SIG-M5 (cell line): ENCODE data around the gene ELOVL7.
"Not testable (repeated sequence)": the region's sequence is repeated elsewhere in the genome, so short reads cannot be mapped to it uniquely, and the experiment has no call there.

ENCODE experiments used
- DNase-seq: peaks from one replicate; lab custom pipeline; 2025; lab: John Stamatoyannopoulos, UW

Gene ELOVL7

DNA sequence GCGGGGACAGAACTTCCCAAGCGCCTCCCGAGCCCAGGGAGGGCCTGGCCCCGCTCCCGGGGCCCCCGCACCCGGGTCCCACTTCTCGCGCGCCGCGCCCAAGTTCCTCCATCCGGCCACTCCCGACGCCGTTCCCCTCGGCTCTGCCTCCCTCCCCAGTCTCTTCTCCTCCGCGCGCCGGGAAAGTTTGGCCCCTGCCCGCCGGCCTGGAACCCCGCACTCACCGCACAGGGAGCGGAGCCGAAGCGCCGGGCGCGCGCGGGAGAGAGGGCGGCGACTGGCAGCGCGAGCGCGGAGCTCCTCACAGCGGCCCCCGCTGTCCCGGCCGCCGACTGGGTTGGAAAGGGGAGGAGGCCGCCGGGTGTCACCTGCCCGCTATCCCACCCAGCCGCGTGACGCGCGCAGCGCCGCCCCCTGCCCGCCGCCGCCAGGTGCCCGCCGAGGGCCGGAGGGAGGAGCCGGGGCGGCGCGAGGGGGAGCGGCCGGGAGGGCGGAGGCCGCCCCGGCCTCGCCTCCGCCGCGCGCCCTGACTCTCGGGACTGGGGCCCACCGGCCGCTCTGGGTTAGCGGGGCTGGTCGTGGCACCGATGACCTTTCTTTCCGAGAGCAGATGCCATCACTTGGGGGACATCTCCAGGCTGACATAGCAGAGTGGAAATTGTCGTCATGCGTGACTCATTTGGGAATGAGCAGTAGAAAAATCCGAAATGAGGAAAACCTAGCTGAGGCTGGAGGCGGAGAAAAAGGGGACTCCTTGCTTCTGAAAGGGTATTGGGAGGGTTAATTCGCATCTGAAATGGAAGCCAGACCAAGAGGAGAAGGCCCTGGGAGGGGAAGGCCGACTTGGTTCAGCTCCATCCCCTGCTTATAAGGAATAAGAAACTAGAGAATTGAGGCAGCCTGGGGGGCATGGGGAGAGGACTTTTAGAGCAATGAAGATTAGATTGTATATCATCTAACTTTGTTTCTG is at the start of gene ELOVL7:
ELOVL7 (minus strand) TSS at position 334 of the 970 bp plus-strand sequence. CDS start 56,872 bp downstream, outside the sequence.
- no peak for DNase-seq

DNA sequence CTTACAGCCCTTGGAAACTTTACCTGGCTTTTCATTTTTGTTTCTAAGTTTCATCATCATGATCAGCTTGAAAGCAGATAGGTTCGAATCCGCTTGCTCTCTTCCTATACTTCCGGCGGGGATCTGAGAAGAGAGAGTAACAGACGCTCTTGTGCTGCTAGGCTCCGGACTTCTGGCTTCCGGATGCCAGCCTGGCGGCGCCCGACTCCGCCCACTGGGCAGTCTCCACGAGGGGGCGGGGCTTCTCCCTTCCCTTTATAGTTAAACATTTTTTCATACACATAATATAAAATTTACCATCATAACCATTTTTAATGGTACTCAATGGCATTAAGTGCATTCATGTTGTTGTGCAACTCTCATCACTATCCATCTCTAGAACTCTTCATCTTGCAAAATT is 49.5 kb upstream of the ELOVL7 start:
- DNase-seq = no peak

DNA sequence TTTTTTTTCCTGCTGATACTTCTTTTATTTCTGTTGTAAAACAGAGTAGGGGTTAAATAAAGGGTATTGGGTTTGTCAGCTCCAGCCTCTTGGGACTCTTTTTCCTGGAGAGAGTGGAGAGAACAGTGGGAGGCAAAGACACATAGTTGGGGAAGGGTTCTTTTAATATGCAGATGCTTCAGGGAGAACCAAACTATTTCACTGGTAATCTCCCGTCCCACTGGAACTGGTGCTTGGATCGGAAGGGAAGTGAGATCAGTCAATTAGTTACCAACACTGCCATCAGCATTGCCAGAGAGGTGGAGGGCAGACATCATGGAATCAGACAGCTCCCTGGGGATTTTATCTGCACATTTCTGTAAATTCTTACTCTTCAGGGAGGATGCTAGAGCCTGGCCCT is 47.6 kb upstream of the ELOVL7 start:
- DNase-seq = no peak

DNA sequence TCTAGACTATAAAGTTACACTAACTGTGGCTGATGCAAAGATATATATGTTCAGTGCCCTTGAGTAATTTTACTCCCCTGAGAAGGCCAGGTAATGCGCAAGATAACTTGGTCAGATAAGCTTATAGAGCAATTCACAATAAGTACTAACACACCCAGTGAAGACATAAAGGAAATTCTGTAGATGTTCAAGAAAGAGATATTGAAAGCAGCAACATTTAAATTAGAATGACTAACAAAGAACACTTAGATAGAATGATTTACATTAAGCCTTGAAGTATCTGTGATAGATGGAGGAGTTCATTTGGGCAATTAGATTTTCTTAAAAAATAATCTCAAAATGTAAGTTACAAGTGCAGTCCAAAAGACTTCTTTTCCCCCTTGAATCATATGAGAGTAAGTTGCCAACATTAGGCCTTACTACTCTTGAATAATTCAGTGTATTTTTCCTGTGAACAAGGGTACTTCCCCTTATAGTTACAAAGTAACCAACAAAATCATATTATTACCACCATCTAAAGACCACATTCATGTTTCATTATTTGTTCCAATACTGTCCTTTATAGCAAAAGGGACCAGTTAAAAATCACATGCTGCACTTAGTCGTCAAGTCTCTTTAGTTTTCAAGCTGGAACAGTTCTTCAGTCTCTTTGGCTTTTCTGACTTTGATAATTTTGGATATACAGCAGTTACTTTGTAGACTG is 44.4 kb upstream of the ELOVL7 start:
- DNase-seq = no peak

DNA sequence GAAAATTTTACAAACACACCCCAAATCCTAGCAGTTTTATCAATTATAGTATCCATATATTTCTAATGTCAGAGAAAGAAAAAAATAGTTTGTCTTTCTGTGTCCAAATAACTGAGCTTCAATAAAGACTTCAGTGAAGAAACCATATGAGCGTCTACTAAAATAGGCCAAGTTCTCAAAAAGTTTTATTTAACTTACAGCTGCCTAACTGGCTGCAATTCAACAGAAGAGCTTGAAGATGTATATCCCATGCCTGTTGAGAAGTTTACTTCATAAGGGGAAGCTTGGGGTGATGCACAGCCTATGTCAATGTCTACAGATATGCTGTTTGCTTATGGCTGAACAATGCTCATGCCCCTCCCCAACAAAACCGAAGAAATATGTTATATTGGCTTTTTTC is 43.7 kb upstream of the ELOVL7 start:
- DNase-seq = no peak

DNA sequence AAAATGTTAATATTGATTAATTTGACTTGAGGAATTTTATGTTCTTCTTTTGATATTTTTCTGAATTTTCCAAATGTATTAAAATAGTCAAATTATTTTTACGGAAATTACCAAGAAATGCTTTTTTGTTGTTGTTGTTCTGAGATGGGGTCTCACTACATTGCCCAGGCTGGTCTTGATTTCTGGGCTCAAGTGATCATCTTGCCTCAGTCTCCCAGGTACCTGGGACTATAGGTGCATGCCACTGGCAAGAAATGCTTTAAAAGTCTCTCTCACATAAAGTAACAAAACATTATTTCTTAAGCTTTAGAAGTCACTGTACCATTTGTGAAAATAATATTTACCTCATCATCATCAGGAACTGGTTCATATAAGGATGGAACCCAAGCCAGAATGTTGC is 43.0 kb upstream of the ELOVL7 start:
- DNase-seq = no peak

DNA sequence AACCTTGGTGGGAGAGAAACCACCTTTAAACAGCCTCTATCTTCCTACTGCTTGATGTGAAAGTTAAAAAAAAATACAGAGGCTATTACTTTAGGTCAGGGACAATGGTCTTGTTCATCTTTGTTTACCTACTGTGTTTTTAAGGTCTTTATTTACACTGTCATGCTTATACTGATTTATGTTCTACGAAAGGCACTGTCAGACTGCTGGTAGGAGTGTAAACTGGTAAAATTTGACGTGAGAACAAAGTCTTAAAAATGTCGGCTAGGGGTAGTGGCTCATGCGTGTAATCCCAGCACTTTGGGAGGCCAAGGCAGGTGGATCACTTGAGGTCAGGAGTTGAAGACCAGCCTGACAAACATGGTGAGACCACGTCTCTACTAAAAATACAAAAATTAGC is 42.1 kb upstream of the ELOVL7 start:
- DNase-seq = no peak

DNA sequence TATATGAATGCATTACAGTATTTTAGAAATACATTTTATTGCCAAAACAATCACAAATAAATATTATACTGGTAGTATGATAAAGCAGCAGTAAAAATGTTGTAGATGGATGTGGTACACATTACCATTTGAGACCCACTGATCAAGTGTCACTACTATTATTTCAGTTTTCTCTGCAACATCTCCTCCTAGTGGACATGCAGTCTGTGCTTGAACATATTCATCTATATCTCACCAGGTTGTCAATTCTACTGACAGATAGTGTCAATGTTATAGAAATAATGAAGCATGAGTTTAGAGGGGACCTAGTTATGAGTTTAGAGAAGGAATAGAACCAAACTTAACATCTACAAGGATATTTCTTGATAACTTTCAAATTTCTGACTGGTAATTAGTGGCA is 39.2 kb upstream of the ELOVL7 start:
- no peak for DNase-seq

DNA sequence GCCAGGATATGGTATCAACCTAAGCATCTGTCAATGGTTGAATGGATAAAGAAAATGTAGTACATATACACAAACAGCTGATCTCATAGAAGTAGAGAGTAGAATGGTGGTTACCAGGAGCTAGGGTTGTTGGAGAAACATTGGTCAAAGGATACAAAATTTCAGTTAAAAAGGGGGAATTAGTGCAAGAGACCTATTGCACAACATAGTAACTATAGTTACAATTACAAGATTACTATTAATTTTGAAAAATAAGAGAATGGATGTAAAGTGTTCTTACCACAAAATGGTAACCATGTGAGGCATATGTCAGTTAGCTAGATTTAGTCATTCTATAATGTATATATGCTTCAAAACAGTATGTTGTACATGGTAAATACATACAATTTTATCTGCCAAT is 28.8 kb upstream of the ELOVL7 start:
- DNase-seq = no peak

DNA sequence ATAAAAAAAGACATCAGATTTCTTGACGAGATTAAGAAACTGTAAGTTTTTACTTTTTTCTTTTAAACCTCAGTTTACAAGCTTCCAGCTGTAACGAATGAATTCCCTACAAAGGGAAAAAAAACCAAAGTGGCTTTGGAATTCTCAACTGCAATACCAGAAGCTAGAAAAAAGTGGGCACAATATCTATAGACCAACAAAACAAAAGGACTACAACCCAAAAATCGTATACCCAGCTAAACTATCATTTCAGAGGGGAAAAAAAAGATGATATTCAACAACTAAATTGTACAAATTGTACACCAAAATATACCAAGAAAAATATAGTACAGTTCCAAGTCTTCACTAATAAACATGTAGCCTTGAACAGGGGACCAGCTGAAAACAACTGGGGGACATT is 26.8 kb upstream of the ELOVL7 start:
- DNase-seq = no peak

DNA sequence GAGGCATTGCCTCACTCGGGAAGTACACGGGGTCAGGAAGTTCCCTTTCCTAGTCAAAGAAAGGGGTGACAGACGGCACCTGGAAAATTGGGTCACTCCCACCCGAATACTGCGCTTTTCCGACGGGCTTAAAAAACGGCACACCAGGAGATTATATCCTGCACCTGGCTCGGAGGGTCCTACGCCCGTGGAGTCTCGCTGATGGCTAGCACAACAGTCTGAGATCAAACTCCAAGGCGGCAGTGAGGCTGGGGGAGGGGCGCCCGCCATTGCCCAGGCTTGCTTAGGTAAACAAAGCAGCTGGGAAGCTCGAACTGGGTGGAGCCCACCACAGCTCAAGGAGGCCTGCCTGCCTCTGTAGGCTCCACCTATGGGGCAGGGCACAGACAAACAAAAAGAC is 16.5 kb upstream of the ELOVL7 start:
- not testable (repeated sequence) for DNase-seq

DNA sequence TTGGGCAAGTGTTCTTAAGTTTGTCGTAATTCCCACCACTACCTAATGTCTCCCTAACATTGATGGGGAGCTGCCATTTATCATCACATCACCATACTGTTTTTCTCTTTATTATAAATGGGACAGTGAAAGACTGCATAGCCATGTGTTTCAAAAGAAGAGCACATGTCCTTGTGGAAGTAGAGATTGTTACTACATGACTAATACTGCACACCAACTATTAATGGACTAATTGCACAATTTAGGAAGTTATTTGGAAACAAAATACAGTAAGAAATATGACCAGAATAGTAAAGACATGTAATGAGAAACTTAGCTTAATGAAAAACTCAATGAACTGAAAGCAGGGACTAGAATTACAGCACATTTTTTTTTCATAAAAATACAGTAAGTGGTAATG is 12.0 kb upstream of the ELOVL7 start:
- no peak for DNase-seq

DNA sequence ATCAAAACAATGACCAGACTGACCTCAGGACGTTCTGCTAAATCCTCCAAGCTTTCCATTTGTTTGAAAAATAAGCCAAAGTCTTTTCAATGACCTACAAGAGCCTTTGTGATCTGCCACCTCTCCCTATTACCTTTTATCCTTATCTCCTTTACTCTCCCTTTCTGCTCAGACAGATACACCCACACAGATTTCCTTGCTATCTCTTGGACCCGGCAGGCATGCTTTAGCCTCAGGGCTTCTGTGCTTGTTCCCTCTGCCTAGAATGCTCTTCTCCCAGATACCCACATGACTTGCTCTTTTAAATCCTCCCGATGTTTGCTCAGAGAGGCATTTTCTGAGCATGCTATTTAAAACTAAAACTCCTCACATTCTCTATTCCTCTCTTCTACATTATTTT is 8.9 kb upstream of the ELOVL7 start:
- DNase-seq = no peak

DNA sequence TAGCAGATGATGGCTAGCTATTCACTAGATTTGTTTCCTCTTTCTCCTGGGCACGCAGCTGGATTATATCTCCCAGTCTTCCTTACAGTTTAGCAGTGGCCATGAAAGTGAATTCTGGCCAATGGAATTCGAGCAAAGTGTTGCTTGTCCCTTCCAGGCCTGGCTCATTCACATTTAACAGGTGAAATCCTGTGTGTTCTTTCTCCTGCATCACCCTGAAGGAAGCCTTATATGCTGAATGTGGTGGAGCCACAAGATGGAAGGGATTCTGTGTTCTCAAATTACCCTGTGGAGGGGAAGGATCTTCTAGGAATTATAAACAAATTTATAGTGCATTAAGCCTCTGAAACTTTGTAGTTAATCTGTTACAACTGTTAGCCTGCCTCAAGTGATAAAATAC is 8.2 kb upstream of the ELOVL7 start:
- no peak for DNase-seq

DNA sequence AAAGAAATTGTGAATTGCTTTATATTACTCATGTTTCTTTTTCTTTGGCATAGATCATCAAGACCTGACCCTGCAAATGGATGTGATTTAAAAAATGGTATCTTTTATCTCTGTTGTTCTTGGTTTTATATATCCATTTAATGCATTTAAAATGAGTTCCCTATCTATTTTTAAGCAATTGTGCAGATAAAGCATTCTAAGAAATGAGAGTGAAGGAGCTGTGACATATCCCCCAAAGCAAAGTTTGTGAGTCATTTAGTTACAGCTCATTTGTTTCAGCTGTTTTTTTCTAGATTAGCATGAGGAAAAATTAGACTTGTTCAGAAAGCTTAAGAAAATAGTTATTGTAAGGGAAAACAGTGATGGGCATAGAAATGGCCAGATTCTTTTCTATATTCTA is 7.6 kb upstream of the ELOVL7 start:
- DNase-seq = no peak

DNA sequence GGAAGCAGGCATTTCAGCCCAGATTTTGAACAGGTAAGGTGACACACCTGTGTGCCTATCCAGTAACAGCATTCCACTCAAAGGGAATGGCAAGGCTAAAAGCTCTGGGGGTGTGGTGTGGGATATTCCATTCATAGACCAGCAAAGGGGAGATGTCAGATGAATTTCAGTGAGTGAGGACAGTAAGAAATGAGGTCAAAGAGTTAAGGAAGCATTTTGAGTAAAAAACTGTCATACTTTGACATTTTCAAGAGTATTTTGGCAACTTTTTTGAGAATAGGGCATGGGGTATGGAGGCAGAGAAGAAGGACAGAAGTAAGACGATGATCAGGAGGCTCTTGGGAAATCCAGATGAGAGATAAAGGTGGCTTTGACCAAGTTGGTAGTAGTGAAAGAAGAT is 2.2 kb upstream of the ELOVL7 start:
- no peak for DNase-seq

DNA sequence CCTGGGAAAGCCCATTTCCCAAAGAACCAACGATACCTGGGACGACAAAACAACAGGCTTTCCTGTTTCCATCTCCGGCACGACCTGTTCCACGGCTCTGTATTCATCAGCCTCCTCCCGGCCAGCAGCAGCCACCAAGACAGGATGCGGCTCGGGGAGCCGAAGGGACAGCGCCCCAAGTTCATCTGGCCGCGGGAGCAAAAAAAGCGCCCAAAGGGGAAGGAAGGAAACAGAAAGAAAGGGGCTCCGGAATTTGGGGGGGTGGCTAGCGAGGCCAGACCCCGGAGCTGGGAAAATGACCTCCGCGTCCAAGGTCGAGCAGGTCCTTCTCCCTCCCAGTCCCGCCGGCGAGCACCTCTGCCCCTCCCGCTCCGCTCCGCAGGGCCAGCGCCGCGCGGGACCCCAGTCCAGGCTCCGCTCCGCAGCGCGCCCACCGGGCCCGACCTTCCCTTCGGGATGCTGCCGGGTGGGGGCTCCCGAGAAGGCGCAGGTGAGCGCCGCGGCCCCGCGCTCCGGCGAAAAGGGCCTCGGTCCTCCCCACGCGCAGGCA is 608 bp downstream of the ELOVL7 start:
- no peak for DNase-seq

DNA sequence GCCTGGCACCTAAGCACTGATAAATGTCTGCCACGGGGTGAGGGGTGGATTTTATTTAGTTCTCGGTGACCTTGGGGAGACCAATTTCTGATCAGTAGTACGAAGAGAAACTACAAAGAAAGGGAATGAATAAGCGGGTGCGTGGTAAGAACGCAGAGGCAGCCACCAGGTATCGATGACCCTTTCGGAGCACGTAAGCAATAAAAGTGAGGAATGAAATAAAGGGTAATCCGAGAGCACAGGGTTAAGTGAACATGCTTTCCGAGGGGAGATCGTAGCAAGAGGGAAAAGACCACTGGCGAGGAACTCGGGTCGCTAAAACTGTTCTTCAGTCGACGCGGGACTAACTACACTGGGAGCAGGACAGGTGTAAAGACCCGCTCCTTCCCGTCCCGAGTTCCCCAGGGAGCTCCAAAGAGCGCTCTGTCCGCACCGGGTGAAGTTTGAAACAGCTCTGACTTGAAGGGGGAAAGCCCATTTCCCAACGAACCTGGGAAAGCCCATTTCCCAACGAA is 1.1 kb downstream of the ELOVL7 start:
- DNase-seq = no peak

DNA sequence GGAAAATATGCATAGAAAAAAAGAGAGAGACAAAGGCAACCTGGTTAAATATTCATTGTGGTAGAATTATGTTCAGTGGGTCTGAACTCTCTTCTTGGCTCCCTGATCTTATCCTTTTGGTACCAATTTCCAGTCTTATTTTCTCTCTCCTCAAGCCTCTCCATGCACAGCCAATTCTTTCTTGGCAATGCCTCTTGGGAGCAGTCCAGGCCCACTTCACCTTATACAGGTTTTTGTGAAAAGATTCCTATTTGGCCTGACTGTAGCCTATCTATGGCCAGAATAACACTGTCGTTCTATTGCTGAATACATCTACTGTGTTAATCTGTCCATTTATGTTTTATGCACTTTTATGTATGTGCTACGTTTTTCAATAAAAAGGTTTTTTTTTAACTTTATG is 2.7 kb downstream of the ELOVL7 start:
- no peak for DNase-seq

DNA sequence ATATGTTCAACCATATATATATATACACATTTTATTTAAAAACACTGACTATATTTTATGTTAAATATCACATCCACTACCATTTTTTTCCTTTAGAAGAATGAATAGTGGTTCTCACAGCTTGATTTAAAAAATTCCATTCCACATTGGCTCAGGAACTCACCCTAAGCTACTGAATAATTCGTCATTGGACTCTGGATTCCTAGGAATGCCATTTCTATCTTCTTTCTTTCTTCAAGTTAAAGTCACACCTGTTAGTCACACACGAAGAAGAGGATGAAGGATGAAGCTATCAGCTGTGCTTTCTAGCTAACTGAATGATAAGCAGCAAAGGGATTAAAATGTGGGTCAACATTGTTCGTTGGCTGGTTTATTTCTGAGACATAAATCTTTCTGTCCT is 7.9 kb downstream of the ELOVL7 start:
- no peak for DNase-seq

DNA sequence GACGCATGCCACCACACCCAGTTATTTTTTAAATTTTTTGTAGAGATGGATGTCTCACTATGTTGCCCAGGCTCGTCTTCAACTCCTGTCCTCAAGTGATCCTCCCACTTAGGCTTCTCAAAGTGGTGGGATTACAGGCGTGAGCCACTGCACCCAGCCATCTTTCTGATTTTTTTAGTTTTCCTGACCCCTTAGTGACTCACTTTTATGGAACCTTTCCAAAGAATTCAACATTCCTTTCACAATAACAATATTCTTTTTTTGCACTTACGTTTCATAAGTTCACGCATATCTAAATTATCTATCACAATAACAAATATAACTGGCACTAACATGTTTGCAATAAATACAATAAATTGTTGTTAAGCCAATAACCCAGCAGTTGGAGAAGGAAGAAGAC is 8.5 kb downstream of the ELOVL7 start:
- no peak for DNase-seq

DNA sequence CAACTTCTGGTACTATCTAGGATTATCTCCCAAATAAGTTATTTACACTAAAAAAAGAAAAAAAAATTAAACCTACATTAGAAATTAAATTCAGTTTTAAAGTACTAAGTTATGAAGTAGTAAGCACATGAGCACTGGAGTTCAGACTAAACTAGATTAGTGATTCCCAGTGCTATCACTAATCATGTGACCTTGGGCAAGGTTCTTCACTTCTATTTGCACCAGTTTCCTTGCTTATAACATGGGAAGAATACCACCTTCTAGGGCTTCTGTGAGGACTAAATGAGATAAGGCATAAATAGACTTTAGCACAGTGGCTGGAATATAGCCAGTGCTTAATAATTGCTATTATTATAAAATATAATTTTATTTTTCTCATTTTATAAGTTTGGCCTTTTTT is 10.5 kb downstream of the ELOVL7 start:
- no peak for DNase-seq

DNA sequence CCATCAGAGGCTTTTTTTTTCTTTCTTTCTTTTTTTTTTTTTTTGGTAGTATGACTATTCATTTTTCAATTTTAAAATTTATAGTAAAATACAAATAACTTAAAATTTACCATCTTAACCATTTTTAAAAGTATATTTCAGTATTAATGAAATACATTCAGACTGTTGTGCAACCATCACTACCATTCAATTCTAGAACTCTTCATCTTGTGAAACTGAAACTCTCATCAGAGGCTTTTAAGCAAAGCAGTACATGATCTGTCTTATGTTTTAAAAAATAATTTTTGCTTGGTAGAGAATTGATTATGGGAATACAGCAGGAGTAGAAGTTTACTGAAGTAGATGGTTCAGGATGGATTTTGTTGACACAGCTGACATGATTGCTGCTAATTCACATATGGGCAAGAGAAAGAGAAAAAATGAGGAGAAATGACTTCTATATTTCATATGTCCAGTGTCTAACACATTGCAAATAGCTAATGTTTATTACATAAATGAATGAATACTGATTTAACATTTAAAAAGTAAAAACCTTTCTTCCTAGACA is 13.4 kb downstream of the ELOVL7 start:
- no peak for DNase-seq
